GM10248 (cell line): ENCODE results near the gene KIRREL3.

Source experiments
- CTCF ChIA-PET: fragments of 300-600 bp; sonication (Branson Sonifier 250); formaldehyde crosslinking; extraction: SDS; loops from one replicate; lab custom pipeline; 2021; ENCODE audit warnings: antibody characterized with exemption; lab: Yijun Ruan, JAX
- POLR2A ChIA-PET: fragments of 350-650 bp; sonication (Branson Sonifier 250); formaldehyde crosslinking; extraction: SDS; loops from one replicate; lab custom pipeline; 2020; ENCODE audit warnings: antibody characterized with exemption; lab: Yijun Ruan, JAX
- DNase-seq: peaks from one replicate; pipeline ENCODE4 v3.0.0; 2012; ENCODE audit errors: extremely low spot score
- TF ChIP-seq, protein P1 (sequence below): IDR thresholded peaks from 2 replicates; pipeline ENCODE4 v1.5.1; 2012; ENCODE audit warnings: mild to moderate bottlenecking, low read depth; ENCODE audit errors: extremely low read depth, missing control alignments, control extremely low read depth

The KIRREL3 gene

DNA sequence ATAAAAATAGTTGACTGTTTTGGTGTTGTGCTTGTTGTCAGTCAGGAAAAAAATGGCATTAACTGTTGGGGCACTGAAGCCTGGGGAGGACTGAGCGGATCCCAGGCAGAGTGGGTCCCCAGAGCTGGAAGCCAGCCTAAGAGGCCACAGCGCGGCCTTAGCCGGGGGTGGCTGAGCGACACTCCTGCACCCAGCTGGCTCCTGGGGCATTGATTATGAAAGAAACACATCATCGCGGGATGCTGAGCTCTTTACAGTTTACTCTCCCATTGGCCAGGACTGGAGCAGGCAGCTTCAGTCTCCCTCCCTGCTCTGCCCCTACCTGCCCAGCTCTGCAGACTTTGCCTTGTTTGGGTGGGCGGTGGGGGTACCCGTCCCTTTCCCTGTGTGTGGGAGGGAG is 523.6 kb downstream of the KIRREL3 start:
- TF ChIP-seq, protein P1, sequence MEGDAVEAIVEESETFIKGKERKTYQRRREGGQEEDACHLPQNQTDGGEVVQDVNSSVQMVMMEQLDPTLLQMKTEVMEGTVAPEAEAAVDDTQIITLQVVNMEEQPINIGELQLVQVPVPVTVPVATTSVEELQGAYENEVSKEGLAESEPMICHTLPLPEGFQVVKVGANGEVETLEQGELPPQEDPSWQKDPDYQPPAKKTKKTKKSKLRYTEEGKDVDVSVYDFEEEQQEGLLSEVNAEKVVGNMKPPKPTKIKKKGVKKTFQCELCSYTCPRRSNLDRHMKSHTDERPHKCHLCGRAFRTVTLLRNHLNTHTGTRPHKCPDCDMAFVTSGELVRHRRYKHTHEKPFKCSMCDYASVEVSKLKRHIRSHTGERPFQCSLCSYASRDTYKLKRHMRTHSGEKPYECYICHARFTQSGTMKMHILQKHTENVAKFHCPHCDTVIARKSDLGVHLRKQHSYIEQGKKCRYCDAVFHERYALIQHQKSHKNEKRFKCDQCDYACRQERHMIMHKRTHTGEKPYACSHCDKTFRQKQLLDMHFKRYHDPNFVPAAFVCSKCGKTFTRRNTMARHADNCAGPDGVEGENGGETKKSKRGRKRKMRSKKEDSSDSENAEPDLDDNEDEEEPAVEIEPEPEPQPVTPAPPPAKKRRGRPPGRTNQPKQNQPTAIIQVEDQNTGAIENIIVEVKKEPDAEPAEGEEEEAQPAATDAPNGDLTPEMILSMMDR: no peak
- ChIA-PET POLR2A (no interaction called here), CTCF (interaction anchor here (1.0 to 1.3 kb wide), 2 partner anchors 36 to 166 kb away, joined by 4 read pairs; no protein-coding TSS in a partner anchor)
- DNase-seq: no peak

DNA sequence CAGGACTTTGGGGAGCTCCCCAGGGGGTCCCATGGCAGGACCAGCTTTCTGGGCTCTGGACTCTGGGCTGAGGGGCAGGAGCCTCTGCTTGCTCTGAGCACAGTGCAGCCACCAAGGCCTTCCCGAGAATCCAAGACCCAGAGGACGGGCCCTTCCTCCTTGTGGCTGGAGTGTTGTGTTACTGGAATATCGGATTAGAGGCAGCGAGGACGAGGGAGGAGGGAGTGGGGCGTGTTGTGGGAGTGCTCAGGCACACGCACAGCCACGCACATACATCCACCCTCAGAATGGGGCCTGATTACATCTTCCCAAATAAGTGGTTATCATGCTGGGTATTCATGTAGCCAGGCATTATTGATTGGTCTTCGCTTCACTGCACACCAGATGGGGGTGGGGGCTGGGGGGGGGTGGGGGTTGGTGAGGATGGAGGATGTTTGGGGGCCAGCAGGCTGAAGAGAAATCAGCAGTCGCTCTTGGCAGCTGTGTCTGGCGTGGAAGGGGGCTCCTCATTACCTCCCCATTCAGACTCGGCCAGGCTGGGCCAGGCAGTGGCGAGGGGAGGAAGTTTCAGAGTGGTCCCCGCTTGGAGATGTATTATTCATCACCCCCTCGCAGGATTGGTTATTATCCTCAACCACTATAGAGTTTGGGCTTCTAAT is 524.2 kb downstream of the KIRREL3 start:
- TF ChIP-seq, protein P1: no peak
- ChIA-PET POLR2A (no interaction called here), CTCF (interaction anchor here (1.3 kb wide), 1 partner anchor 36 kb away, joined by 4 read pairs; no protein-coding TSS in a partner anchor)
- no peak for DNase-seq

DNA sequence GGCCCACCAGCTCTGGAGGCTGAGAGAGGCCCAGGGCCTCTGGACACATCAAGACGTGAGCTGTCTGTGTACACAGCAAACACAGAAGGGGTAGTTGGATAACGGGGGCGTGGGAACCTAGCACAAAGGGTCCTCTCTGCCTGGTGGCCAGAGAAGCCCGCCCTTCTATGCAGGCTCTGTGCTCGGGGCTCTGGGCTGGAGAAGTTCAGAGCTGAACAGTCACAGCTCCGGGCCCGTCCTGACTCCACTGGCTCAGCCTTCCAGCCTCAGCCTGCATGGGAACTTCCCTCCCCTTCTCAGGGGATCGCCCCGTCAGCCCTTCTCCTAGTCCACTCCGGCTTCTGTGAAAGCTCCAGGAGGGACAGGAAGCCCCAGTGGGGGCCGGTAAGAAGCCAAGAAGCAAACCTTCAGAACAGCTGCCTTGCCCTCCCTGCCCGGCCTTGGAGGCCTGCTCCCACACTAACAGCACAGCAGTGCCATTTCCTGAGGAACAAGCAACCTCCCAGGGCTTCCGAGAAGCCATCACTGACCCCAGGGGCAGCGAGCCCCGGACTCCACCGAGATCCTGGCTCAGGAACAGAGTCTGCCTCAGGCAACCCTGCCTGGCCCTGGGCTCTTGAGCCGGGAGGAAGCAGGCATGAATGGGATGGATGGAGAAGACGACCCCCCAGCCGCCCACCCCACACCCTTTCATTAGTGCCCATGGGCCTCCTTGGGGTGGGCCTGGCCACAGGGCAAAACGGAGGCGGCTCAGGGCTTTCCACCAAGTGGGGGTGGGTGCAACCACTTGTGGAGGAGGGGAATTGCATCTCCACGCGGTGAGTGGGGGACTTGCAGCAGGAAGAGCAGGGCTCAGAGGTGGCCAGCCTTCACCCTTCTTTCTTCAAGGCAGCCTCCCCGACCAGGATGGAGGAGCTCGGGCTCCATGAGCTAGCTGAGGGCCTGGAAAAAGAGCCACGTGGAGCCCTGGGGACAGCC is 525.3 kb downstream of the KIRREL3 start:
- CTCF ChIA-PET: interaction anchor here (0.7 kb wide), 1 partner anchor 34 kb away, joined by 3 read pairs; no protein-coding TSS in a partner anchor
- no peak for DNase-seq
- TF ChIP-seq, protein P1: no peak
- POLR2A ChIA-PET: no interaction called here

DNA sequence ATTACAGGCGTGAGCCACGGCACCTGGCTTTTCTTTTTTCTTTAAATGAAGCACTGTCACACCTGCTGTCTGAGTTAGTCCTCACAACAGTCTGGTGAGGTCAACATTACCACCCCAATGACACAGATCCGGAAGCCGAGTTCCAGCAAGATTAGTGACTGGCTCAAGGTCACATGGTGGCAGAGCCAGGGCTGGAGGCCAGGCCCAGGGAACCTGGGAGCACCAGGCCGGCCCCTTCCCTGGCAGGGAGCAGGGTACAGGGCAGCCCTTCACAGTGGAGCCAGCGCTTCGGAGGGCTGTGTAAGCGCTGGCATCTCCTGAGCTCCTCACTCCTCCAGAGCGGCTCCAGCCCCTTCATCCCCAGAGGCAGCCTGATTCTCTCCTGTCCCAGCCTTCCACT is 526.4 kb downstream of the KIRREL3 start:
- CTCF ChIA-PET: interaction anchor here (0.7 to 0.9 kb wide), 2 partner anchors 33 to 243 kb away, joined by 3 read pairs; no protein-coding TSS in a partner anchor
- TF ChIP-seq, protein P1: no peak

DNA sequence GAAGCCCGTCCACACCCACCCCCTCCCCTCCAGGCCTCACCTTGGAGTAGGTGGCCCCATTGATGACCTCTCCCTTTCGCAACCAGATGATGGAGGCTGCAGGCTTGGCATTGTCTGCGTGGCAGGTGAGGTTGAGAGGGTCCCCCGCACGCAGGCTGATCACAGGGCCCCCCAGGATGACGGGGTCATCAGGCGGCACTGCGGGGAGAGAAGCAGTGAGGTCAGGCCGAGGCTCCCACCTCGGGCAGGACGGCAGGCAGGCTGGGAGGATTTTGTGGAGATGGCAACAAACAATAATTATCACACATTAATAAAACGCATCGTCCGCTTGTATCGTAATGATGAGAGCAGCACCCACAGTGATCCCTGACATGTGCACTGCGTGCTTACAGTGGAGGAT is 527.3 kb downstream of the KIRREL3 start:
- TF ChIP-seq, protein P1: no peak
- no peak for DNase-seq
- ChIA-PET POLR2A (no interaction called here), CTCF (no interaction called here)

More for the DNA sequence above, 526.4 kb downstream of the KIRREL3 start:
- DNase-seq: no peak
- POLR2A ChIA-PET: no interaction called here

DNA sequence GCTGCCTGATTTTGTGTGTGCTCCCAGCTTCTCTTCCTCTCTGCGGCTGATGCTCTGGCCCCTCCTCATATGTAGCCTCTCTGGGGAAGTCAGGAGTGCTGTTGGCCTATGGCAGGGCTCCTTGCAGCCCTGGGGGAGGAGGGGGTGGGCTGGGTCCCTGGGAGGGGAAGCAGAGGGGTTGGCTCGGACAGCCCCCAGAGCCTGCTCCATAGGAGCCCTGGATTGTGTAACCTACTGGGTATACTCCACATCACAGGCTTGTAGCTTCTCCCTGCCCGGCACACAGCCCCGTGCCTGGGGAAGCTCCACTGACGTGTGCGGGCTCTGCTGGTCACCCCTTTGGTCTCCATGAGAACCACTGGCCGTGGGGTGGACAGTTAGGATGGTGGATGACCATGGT is 531.3 kb downstream of the KIRREL3 start:
- ChIA-PET CTCF (interaction anchor here (11.4 kb wide), 1 partner anchor 11 kb away, joined by 72 read pairs; no protein-coding TSS in a partner anchor), POLR2A (no interaction called here)
- no peak for DNase-seq
- TF ChIP-seq, protein P1: no peak
